ENCODE measurements around the gene C2CD2L. TPM values are rescaled to one million over a fixed set of nuclear protein-coding genes. Genes with fewer than 3 reads are reported as not detected.

Gene C2CD2L
- total RNA-seq, 1 donor: 5.6 TPM

GRCh38 chr11:119144825-119145486 lies 37.8 kb downstream of the C2CD2L start:
- peak; percentile 62 for TF ChIP-seq CTCF (IDR thresholded peaks at IDR 0.05; ENCODE audit: insufficient read depth, low read depth, low read length)
- H3K4me3 ChIP-seq (ENCODE audit: low read depth, low read length): no peak overlapping the region
- DNase-seq (ENCODE audit: low read depth): peak; percentile 76

- DNase-seq (ENCODE audit: low read depth): no peak
- H3K4me3 ChIP-seq (ENCODE audit: low read depth, low read length): no peak overlapping the region
- TF ChIP-seq CTCF (IDR thresholded peaks at IDR 0.05; ENCODE audit: insufficient read depth, low read depth, low read length): no peak
Observed at GRCh38 chr11:119145551-119145950, 38.4 kb downstream of the C2CD2L start.

GRCh38 chr11:119147604-119148333 lies 40.6 kb downstream of the C2CD2L start:
- no peak overlapping the region for H3K4me3 ChIP-seq (ENCODE audit: low read depth, low read length)
- no peak for TF ChIP-seq CTCF (IDR thresholded peaks at IDR 0.05; ENCODE audit: insufficient read depth, low read depth, low read length)
- no peak for DNase-seq (ENCODE audit: low read depth)

- TF ChIP-seq CTCF (IDR thresholded peaks at IDR 0.05; ENCODE audit: insufficient read depth, low read depth, low read length): no peak
- DNase-seq (ENCODE audit: low read depth): no peak
- H3K4me3 ChIP-seq (ENCODE audit: low read depth, low read length): peak overlapping the region; percentile 58
Observed at GRCh38 chr11:119148720-119149017, 41.5 kb downstream of the C2CD2L start.

GRCh38 chr11:119149018-119149785 lies 42.1 kb downstream of the C2CD2L start, which contains the start of gene ABCG4:
Gene ABCG4 (plus strand): TSS chr11:119149052. CDS start chr11:119149966, 914 bp downstream.
- no peak for TF ChIP-seq CTCF (IDR thresholded peaks at IDR 0.05; ENCODE audit: insufficient read depth, low read depth, low read length)
- H3K4me3 ChIP-seq (ENCODE audit: low read depth, low read length): peak within 1 kb of the TSS; percentile 58
- peak; percentile 16 for DNase-seq (ENCODE audit: low read depth)

- no peak for DNase-seq (ENCODE audit: low read depth)
- peak overlapping the region; percentile 58 for H3K4me3 ChIP-seq (ENCODE audit: low read depth, low read length)
- no peak for TF ChIP-seq CTCF (IDR thresholded peaks at IDR 0.05; ENCODE audit: insufficient read depth, low read depth, low read length)
Observed at GRCh38 chr11:119149786-119150275, 42.7 kb downstream of the C2CD2L start.
